HG03139 (cell line): ENCODE measurements around the gene PRPF4.

Source experiments
- ATAC-seq: cut with Tn5 transposase; IDR thresholded peaks from one replicate; pipeline ENCODE4 v1.9.1; 2021; ENCODE audit not compliant: unreplicated experiment

Gene PRPF4

DNA sequence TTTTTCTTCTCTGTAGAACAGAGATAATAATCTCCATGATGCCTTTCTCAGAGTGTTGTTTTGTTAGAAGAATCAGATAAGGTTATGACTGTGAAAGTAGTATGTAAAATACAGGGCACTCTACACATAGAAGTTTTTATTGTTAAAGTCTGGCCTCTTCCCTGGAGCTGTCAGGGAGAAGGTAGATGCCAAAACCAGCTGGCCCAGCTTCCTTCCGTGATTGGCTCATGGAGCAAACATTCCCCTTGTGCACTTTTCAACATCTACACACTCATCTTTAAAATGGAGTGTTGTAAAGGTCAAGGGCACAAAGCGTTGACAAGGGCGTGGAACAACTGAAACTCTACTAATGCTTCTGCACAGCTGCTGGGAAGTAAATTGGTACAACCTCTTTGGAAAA lies 35.1 kb downstream of the PRPF4 start:
- ATAC-seq: no peak

GRCh38 chr9:113311961-113312360 lies 36.5 kb downstream of the PRPF4 start:
- ATAC-seq: no peak

- ATAC-seq: no peak
Measured at GRCh38 chr9:113313261-113313660, 37.8 kb downstream of the PRPF4 start.

- no peak for ATAC-seq
Measured at GRCh38 chr9:113315231-113315630, 39.8 kb downstream of the PRPF4 start.

- ATAC-seq: no peak
Measured at GRCh38 chr9:113316030-113316429, 40.6 kb downstream of the PRPF4 start.

DNA sequence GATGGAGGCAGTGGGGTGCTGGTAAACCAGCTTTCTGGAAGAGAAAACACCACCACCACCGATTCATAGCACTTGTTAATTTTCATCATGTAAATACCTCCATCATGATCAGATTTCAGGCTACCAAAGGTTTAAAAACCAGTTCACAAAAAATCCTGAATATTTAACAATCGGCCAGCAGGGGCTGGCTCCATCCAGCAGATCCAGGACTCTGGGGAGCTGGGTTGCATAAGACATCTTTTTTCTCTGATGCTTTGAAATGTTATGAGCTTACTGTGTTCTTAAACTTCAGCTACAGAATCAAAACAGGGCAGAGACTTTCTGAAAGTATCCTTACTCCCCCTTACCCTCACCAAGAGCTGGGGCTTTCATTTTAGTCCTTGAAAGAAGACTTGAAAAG lies 42.3 kb downstream of the PRPF4 start:
- ATAC-seq: no peak

DNA sequence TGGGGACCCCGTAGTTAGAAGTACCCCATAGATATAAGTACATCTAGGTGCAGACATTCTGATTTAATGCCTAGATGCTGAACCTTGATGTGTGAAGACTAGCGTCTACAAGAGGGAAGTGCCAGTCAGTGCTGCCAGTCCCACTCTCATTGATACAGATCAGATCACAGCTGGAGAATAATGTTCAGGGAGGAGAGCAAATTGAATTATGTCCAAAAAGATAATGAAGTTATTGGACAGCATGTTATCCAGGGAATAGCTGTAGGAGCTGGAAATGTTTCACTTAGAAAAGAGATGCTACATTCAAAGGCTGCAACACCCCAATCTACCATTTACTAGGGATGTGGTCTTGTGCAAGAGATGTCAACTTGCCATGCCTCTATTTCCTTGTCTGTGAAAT lies 43.6 kb downstream of the PRPF4 start:
- no peak for ATAC-seq

- no peak for ATAC-seq
Measured at GRCh38 chr9:113320051-113320450, 44.6 kb downstream of the PRPF4 start.

- no peak for ATAC-seq
Measured at GRCh38 chr9:113322671-113323070, 47.2 kb downstream of the PRPF4 start.

GRCh38 chr9:113326230-113326629 lies 50.8 kb downstream of the PRPF4 start:
- ATAC-seq: no peak

GRCh38 chr9:113328045-113328782 lies 52.8 kb downstream of the PRPF4 start:
- no peak for ATAC-seq

- ATAC-seq: no peak
Measured at GRCh38 chr9:113331780-113332179, 56.3 kb downstream of the PRPF4 start.

GRCh38 chr9:113337714-113338113 lies 62.3 kb downstream of the PRPF4 start:
- ATAC-seq: no peak

GRCh38 chr9:113340011-113340699 lies 64.7 kb downstream of the PRPF4 start, which contains the start of gene WDR31:
Gene WDR31, minus strand, starts transcription at chr9:113340275. Its CDS starts 8,253 bp downstream, at chr9:113332022.
- ATAC-seq: peak; percentile 97

GRCh38 chr9:113341712-113342410 lies 66.4 kb downstream of the PRPF4 start:
- no peak for ATAC-seq
